ENCODE results near the gene STXBP1. TPM values are rescaled to one million over a fixed set of nuclear protein-coding genes. Genes with fewer than 3 reads are reported as not detected.

The STXBP1 gene
- total RNA-seq, 1 donor: 19.9 TPM

DNA sequence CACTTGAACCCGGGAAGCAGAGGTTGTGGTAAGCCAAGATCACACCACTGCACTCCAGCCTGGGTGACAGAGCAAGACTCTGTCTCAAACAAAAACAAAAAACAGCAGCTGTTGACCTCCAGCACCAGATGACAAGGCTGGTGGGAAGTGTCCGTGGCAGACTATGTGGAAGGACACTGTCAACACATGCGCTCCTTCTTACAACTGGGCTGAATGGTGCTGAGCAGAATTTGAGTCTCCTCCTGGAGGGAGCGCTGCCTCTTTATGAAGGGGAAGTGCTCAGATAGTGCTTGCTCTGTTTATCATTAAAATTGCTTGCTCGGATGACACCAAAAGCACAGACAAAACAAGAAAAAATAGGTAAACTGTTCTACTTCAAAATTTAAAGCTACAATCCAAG, 85.5 kb downstream of the STXBP1 start:
- TF ChIP-seq, protein P1, sequence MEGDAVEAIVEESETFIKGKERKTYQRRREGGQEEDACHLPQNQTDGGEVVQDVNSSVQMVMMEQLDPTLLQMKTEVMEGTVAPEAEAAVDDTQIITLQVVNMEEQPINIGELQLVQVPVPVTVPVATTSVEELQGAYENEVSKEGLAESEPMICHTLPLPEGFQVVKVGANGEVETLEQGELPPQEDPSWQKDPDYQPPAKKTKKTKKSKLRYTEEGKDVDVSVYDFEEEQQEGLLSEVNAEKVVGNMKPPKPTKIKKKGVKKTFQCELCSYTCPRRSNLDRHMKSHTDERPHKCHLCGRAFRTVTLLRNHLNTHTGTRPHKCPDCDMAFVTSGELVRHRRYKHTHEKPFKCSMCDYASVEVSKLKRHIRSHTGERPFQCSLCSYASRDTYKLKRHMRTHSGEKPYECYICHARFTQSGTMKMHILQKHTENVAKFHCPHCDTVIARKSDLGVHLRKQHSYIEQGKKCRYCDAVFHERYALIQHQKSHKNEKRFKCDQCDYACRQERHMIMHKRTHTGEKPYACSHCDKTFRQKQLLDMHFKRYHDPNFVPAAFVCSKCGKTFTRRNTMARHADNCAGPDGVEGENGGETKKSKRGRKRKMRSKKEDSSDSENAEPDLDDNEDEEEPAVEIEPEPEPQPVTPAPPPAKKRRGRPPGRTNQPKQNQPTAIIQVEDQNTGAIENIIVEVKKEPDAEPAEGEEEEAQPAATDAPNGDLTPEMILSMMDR (IDR thresholded peaks at IDR 0.05; ENCODE audit: extremely low read depth, low read depth, low read length): no peak
- H3K4me3 ChIP-seq (ENCODE audit: insufficient read depth, low read length): no peak overlapping the region
- no peaks in the 10 kb centered on the region for H3K27me3 ChIP-seq (ENCODE audit: insufficient read depth, low read length)
- H3K4me1 ChIP-seq (ENCODE audit: insufficient read depth, low read length): peaks cover 3% of the 10 kb centered on the region
- H4K20me1 ChIP-seq (ENCODE audit: insufficient read depth, low read length): no peaks in the 10 kb centered on the region
- H2AFZ ChIP-seq (ENCODE audit: low read length): no peak overlapping the region
- H3K9me3 ChIP-seq (ENCODE audit: low read depth, low read length): no peaks in the 10 kb centered on the region
- peaks cover 4% of the 10 kb centered on the region for H3K36me3 ChIP-seq (ENCODE audit: insufficient read depth, low read length)
- H3K4me2 ChIP-seq (ENCODE audit: insufficient read depth, low read length): no peak overlapping the region
- no peaks in the 10 kb centered on the region for H3K79me2 ChIP-seq (ENCODE audit: insufficient read depth, low read length)
- no peak overlapping the region for H3K27ac ChIP-seq (ENCODE audit: low read depth, low read length)
- no peak for DNase-seq (ENCODE audit: insufficient read length, low spot score, missing footprints)

GRCh38 chr9:127698386-127698785, 86.3 kb downstream of the STXBP1 start:
- Histone ChIP-seq H3K27ac (ENCODE audit: low read depth, low read length) (no peak overlapping the region), H3K9me3 (ENCODE audit: low read depth, low read length) (no peaks in the 10 kb centered on the region)
- TF ChIP-seq, protein P1 (IDR thresholded peaks at IDR 0.05; ENCODE audit: extremely low read depth, low read depth, low read length): no peak

GRCh38 chr9:127698985-127699670, 87.1 kb downstream of the STXBP1 start:
- TF ChIP-seq, protein P1 (IDR thresholded peaks at IDR 0.05; ENCODE audit: extremely low read depth, low read depth, low read length): no peak
- H3K36me3 ChIP-seq (ENCODE audit: insufficient read depth, low read length): no peaks in the 10 kb centered on the region
- DNase-seq (ENCODE audit: insufficient read length, low spot score, missing footprints): peak; percentile 99
- H3K4me2 ChIP-seq (ENCODE audit: insufficient read depth, low read length): peak overlapping the region; percentile 79
- H3K27ac ChIP-seq (ENCODE audit: low read depth, low read length): peak overlapping the region; percentile 61
- no peaks in the 10 kb centered on the region for H4K20me1 ChIP-seq (ENCODE audit: insufficient read depth, low read length)
- H3K27me3 ChIP-seq (ENCODE audit: insufficient read depth, low read length): no peaks in the 10 kb centered on the region
- peaks cover 3% of the 10 kb centered on the region for H3K4me1 ChIP-seq (ENCODE audit: insufficient read depth, low read length)
- H3K79me2 ChIP-seq (ENCODE audit: insufficient read depth, low read length): no peaks in the 10 kb centered on the region
- peak overlapping the region; percentile 56 for H3K4me3 ChIP-seq (ENCODE audit: insufficient read depth, low read length)
- no peaks in the 10 kb centered on the region for H3K9me3 ChIP-seq (ENCODE audit: low read depth, low read length)
- H2AFZ ChIP-seq (ENCODE audit: low read length): peak overlapping the region; percentile 80

More at GRCh38 chr9:127698386-127698785, 86.3 kb downstream of the STXBP1 start:
- Histone ChIP-seq H3K4me2 (ENCODE audit: insufficient read depth, low read length) (no peak overlapping the region), H3K4me1 (ENCODE audit: insufficient read depth, low read length) (peaks cover 3% of the 10 kb centered on the region), H3K27me3 (ENCODE audit: insufficient read depth, low read length) (no peaks in the 10 kb centered on the region), H2AFZ (ENCODE audit: low read length) (no peak overlapping the region), H4K20me1 (ENCODE audit: insufficient read depth, low read length) (no peaks in the 10 kb centered on the region), H3K36me3 (ENCODE audit: insufficient read depth, low read length) (peaks cover 4% of the 10 kb centered on the region), H3K4me3 (ENCODE audit: insufficient read depth, low read length) (no peak overlapping the region), H3K79me2 (ENCODE audit: insufficient read depth, low read length) (no peaks in the 10 kb centered on the region)
- no peak for DNase-seq (ENCODE audit: insufficient read length, low spot score, missing footprints)

- H3K4me2 ChIP-seq (ENCODE audit: insufficient read depth, low read length): no peak overlapping the region
- no peaks in the 10 kb centered on the region for H3K27me3 ChIP-seq (ENCODE audit: insufficient read depth, low read length)
- TF ChIP-seq, protein P1 (IDR thresholded peaks at IDR 0.05; ENCODE audit: extremely low read depth, low read depth, low read length): no peak
- no peak overlapping the region for H3K27ac ChIP-seq (ENCODE audit: low read depth, low read length)
- H3K79me2 ChIP-seq (ENCODE audit: insufficient read depth, low read length): no peaks in the 10 kb centered on the region
- H4K20me1 ChIP-seq (ENCODE audit: insufficient read depth, low read length): no peaks in the 10 kb centered on the region
- H3K4me1 ChIP-seq (ENCODE audit: insufficient read depth, low read length): peaks cover 3% of the 10 kb centered on the region
- no peak overlapping the region for H2AFZ ChIP-seq (ENCODE audit: low read length)
- no peaks in the 10 kb centered on the region for H3K36me3 ChIP-seq (ENCODE audit: insufficient read depth, low read length)
- DNase-seq (ENCODE audit: insufficient read length, low spot score, missing footprints): peak; percentile 15
- H3K4me3 ChIP-seq (ENCODE audit: insufficient read depth, low read length): no peak overlapping the region
- no peaks in the 10 kb centered on the region for H3K9me3 ChIP-seq (ENCODE audit: low read depth, low read length)
Observed at GRCh38 chr9:127700140-127700539, 88.1 kb downstream of the STXBP1 start.
